ENCODE data around the gene TH.
A peak's percentile ranks its signal among the peaks of the same experiment; 100 is the strongest.
"Not testable (repeated sequence)": the region's sequence is repeated elsewhere in the genome, so short reads cannot be mapped to it uniquely, and the experiment has no call there.

TH gene

DNA sequence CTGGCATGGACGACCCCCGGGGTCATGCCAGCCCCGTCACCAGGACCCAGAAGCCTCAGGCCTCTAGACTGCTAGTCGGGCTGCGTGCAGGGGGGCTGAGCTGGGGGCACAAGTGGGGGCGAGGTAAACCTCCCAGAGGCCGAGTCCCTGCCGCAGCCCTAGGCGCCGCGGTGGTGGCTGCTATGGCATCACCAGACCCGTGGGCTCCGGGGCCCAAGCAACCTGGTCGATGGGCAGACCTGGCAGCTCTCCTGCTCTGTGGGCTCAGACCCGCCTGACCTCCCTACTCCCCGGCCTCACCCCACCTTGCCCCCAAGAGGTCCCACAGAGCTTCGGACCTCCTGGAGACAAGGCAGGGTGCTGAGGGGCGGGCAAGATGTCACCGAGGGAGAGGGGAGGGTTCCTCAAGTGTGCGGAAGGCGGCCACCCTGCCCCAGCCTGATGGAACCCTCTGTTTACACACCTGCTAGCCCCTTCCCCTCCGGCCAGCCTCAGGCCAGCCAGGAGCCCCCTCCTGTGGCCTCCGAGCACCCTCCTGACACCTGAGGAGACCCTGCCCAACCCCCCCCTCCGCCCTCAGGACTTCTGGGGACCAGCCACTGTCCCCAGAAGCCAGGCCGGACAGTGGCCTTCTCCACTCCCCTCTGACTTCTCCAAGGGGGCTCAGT lies 41.8 kb downstream of the TH start:
- DNase-seq (ENCODE audit: low read depth in 2 of 2): no peak

DNA sequence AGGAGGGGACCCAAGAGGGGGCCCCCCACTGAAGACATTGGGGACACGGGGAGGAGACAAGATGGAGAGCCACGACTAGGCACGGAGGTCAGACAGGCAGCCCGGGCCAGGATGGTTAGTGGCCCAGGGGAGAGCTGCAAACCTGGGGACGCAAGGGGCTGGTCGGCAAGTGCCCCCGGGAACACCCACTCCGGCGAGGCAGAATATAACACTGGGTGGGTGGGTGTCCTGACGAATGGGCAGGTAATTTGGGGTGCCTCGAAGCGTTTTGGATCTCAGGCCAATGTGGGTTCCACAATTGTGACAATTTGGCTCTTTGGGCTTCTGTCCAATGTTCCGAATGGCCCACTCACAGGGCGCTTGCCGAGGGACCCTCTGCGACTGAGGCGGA lies 42.3 kb downstream of the TH start:
- DNase-seq (ENCODE audit: low read depth in 2 of 2): no peak

DNA sequence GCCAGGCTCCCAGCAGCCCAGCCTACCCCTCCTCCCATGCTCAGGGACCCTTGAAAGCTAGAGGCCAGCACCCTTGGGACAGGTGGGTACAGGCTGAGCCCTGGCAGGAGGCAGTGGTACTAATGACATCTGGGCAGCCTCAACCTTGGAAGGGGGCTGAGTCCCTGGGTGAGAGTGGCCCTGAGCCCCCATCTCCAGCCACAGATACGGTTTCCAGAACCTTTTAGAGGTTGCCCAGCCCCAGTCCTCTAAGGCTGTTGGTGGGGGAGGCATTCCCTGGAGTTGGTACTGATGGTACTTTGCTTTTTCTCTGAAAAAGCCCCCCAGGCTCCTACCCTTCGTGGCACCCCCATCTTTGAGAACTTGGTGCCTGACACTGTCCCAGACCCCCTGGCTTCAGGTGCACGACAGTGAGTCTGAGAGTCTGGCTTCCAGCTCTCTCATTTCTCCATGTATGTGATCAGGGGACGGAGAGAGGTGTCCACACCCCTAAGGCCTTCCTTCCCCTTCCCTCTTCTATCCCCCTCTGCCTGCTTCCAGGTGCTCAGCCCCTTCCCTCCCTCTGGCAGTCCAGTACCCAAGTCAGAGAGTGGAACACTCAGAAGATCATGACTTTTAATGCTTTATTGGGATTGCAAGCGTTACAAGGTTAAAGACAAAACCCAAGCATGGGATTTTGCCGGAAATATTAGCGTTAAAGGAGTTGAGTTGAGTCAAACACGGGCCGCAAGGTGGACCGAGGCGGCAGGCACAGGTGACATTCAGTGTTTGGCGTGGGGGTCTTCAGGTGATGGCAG lies 42.9 kb downstream of the TH start:
- no peak for DNase-seq (ENCODE audit: low read depth in 2 of 2)

DNA sequence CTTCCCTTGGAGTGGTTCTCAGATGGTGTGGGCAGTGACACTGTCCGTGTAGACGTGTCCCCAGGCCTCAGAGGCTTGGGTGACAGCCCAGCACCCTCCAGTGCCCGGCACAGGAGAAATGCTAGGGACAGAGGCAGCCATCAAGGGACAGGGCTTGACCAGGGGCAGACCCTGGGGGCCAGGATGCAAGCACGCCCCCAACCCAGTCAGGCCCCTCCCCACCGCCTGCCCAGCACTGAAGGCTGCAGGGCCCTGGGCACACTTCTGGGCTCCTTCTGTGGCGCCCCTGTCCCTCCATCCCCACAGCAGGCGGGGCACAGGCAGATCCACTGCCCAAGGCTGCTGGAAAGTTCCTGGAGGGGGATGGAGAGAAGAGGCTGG lies 43.5 kb downstream of the TH start:
- no peak for DNase-seq (ENCODE audit: low read depth in 2 of 2)

DNA sequence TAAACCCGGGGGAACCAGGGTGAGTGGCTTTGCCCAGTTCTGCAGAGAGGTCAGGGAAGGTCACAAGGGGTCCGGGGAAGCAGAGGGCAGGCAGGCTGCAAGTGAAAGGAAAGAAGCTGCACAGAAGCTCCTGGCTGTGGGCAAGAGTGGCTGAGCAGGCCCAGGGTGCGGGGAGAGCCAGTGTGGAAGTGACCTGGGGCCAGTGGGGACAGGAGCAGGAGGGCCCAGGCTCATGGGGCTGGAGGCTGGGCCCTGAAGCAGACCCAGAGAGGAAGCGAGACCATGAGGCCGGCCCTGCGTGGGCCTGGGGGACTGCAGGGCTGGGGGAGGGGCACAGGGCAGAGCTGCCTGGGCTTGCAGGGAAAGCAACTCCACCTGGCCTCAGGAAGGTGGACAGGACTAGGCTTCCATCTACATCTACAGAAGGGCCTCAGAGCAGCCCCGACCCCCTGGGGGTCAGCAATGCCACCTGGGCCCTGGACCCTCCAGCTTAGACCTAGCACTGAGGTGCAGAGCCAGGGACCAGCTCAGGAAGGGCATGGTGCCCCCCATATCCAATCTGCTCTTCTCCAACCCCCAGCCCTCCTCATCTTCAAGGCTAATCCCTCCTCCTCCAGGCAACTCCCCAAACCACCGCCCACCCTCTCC lies 44.0 kb downstream of the TH start:
- no peak for DNase-seq (ENCODE audit: low read depth in 2 of 2)

DNA sequence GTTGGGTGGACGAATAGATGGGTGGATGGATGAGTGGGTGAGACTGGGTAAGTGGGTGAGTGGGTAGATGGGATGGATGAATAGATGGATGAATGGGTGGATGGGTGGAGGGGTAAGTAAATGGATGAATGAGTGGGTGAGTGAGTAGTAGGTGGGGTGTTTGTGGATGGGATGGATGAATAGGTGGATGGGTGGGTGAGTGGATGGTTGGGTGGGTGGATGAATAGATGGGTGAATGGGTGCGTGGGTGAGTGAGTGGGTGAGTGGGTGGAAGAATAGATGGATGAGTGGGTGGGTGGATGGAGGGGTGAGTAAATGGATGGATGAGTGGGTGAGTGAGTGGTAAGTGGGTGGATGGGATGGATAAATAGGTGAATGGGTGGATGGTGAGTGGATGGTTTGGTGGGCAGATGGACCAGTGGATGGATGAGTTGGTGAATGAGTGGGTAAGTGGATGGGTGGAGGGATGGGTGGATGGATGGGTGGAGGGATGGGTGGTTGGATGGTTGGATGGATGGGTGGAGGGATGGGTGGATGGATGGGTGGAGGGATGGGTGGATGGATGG lies 45.0 kb downstream of the TH start:
- no peak for DNase-seq (ENCODE audit: low read depth in 2 of 2)

DNA sequence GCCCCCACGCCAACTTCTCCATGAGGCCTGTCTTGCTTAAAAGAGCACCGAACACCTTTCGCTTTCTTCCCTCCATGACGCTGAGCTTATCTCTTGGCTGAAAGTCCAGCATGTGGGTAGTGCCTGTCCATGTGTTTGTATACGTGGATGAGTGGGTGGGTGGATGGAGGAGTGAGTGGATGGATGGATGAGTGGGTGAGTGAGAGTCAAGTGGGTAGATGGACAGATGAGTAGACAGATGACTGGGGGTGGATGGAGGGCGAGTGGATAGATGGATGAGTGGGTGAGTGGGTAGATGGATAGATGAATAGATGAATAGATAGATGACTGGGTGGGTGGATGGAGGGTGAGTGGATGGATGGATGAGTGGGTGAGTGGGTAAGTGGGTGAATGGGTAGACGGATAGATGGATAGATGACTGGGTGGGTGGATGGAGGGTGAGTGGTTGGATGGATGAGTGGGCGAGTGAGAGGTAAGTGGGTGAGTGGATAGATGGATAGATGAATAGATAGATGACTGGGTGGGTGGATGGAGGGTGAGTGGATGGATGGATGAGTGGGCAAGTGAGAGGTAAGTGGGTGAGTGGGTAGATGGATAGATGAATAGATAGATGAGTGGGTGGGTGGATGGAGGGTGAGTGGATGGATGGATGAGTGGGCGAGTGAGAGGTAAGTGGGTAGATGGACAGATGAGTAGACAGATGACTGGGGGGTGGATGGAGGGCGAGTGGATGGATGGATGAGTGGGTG lies 46.7 kb downstream of the TH start:
- not testable (repeated sequence) for DNase-seq (ENCODE audit: low read depth in 2 of 2)

DNA sequence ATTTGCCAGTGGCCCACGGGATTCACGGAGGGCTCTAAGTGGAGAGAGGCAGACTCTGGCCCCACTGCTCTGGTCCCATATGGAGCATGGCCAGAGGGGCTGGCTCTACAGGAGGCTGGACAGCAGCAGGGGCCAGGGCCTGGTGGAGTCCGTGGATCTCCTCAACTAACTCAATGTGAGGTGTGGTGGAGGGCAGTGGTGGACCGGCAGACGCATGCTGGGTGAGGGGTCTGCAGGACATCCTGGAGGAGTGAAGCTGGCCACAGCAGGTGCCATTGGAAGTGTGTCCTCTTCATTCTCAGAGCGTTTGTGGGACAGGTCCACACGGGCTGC lies 48.0 kb downstream of the TH start:
- no peak for DNase-seq (ENCODE audit: low read depth in 2 of 2)

DNA sequence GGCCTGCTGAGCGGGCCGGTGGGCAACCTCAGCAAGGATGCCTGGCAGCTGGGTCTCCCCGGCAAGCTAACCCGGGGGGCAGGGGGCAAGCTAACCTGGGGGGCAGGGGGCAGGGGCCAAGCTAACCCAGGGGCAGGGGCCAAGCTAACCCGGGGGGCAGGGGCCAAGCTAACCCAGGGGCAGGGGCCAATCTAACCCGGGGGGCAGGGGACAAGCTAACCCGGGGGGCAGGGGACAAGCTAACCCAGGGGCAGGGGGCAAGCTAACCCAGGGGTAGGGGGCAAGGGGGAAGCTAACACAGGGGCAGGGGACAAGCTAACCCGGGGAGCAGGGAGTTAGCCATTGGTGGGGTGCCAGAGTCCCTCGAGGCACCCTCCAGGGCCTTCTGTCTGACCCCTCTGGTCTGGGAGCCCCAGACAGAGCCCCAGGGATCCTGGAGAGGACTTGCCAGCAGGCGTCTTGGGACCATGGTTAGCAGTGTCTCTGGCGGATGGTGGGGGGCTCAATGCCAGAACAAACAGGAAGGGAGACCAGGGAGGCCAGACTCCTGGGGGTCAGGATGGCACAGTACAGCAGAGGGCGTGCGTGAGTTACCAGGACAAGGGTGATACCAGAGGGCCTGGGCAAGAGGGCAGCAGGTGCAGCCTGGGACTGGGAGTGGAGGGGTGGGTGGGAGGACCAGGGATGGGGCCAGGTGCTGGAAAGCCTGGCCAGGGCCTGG lies 48.5 kb downstream of the TH start:
- DNase-seq (ENCODE audit: low read depth in 2 of 2): no peak

DNA sequence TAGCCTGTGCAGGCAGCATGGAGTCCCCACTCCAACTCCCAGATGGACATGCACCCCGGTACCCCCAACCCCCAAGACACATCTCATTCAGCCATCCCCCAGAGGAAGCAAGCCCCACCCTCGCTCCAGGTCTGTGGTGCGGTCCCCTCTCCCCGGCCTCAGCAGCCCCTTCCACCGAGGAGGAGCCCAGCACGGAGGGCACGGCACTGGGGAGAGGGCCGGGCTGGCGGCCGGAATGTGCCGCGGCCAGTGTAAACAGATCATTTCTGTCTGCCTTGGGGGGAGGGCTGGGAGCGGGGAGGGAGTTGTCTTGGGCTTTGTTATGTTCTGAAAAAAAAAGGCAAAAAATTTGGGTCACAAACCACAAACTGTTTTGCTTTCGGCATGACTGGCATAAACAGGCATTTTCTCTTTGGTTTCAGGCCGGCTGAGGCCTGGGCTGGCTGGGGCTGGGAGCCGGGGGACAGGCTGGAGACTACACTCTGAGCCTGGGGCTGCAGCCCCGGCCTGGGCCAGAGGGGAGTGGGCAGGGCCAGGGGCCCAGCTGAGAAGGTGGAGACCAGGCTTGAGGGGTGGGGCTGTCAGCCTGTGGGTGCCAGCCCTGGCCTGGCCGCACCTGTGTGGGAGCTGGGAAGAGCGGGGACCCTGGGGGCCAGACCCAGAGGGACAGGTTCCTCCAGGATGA lies 49.3 kb downstream of the TH start:
- DNase-seq (ENCODE audit: low read depth in 2 of 2): no peak

DNA sequence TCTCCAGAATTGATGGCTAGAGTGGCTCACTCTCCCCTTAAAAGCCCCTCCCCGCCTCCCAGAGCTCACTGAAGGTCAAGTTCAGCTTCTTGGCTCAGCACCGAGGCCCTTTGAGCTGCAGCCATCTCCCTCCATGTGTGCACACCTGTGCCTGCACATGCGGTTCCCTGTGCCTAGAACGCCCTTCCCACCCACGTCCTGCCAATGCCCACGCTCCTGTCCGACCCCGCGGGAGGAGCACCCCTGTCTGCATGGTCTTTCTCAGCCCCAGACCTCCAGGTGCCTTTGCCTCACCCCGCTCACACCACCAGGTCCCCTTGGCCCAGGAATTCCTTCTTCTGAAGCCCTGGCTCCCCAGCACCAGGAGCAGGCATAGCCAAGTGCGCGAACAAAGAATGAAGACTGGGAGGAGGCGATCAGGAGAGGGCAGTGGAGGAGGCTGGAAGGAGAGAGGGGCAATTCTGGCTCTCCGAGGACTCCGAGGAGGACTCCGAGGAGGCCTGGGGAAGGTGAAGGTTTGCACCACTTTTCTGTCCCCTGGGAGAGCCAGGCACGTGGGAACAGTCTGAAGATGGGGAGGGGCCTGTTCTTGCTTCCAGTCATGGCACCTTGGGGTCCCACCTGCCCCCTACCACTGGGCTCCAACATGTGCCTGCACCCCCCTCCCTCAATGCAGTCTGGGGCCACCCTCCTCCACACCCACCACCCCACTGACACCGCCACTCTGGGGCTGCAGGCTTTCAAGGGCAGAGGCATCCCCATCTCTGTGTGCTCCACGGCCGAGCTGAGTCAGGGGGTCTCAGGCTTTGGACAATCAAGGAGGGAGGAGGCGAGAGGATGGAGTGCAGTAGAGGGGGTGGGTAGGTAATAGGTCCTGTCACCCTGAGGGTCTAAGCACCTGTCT lies 50.1 kb downstream of the TH start:
- no peak for DNase-seq (ENCODE audit: low read depth in 2 of 2)

DNA sequence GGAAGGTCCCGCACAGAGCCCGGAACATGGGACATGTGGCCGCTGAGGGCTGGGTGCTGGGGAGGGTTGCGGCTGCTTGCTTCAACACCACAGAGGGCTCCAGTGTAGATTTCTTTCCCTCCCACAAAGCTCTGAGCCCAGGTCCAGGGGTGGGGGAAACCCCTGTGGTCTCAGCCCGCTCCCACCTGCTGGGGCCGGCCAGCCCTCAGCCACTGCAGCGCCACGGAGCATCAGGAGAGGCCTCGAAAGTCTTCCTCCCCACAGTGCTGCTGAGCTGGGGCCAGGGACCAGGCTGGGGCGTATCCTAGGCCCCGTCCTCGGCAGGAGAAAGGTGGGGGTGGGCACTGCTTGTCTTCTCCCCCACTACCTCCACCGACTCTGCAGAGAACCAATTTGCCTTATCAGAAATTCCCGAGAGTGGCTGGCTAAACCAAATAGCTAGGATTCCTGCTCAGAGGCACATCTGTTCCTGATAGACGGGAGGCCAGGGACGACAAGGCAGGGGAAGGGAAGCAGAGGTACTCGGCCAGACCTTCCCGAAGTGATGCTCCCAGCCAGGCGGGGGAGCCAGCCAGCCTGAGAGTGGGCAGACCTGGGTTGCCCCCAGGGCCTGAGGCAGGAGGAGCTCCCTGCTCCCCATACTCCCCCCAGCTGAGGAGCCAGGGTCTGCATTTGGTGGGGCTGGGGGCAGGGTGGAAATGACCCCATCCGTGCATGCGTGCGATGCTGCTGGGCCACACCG lies 51.1 kb downstream of the TH start:
- peak; percentile 36 to 48 for DNase-seq (ENCODE audit: low read depth in 2 of 2)

DNA sequence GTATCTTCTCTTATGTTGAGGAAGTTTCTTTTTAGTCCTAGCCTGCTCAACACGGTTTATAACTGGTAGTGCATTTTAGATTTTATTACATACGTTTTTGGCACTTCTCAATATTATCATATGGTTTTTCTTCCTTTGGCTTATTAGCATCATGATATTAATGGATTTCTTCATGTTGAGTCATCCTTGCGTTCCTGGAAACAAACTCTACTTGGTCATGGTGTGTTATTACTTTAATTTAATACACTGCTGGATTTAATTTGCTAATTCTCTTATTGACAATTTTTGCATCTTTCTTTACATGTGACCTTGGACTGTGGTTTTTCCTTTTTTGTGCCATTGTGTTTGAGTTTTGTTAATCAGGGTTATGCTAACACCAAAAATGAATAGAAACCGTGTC lies 52.9 kb downstream of the TH start:
- DNase-seq (ENCODE audit: low read depth in 2 of 2): peak; percentile 36 to 44

DNA sequence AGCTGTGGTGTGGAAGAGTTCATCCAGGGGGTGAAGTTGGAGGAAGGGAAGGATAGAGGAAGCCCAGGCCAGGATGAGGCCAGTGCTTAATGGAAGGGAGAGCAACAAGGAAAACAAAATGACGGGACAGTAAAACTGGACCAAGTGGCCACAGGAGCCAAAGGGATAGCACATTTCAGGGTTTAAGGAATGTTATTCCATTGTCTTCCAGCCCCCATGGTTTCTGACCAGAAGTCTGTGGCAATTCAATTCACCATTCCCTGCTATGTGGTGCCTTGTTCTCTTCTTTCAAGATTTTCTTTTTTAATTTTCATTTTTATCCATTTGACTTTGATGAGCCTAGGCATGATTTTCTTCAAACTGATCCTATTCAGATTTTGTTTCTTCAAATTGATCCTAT lies 54.9 kb downstream of the TH start:
- no peak for DNase-seq (ENCODE audit: low read depth in 2 of 2)

DNA sequence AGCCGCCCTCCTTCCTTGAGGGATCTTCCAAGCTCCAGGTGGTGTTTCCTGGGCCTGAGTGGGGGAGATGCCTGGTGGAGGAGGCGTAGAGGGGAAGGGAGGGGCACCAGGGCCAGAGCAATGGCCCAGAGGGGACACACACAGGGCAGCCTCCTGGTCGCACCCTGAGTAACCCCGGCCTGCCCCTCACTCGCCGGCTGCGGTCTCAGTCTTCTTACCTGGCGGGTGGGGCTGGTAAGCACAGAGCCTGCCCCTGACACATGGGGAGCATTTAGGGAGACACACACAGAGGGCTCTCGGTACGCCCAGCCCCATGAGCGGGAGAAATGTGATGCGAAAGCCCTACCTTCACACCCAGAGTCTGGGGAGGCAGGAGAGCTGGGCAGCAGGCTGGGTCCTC lies 56.3 kb downstream of the TH start:
- DNase-seq (ENCODE audit: low read depth in 2 of 2): no peak

DNA sequence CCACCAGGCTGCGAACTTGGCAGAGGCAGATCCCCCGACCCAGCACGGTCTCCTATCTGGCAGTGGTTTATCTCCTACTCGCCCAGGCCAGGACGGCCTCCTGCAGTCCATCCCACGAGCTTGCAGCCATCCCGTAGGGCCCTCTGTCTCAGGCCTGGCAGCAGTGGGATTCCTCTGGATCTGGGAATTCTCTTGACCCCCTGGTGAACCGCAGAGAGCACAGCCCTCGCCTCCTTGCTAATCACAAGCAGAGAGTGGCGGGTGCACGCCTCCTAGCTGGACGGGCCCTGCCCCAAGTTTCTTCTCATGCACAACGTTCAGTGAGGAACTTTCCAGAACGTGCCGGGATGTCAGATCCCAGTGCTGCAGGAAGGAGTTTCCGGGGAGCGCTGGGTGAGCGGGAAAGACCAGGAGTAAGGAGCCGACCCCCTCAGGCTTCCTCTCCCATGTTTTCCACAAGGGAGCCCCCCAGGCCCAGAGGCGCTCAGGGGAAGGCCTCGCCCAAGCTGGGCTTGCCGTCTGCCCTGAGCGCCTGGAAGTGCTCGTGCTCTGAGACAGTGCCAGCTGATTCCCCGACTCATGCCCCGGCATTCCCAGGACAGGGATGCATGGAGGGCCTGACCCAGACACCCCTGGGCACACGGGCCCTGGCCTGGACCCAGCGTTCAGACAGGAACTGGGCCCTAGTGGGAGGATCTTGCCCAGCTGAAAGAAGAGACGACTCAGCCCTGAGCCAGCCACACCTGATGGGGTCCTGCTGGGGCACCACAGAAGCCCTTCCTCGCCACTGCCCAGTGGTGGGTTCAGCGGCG lies 57.0 kb downstream of the TH start:
- DNase-seq (ENCODE audit: low read depth in 2 of 2): no peak
